ENCODE results near the gene ARRB1. TPM values are rescaled to one million over a fixed set of nuclear protein-coding genes. Genes with fewer than 3 reads are reported as not detected.

The ARRB1 gene
- total RNA-seq, 1 donor from 2014 or later = 1.0 TPM

GRCh38 chr11:75272821-75273301 lies 78.6 kb downstream of the ARRB1 start:
- H3K27me3 Mint-ChIP-seq (ENCODE audit: insufficient read depth, low read depth) = peaks cover 12% of the 10 kb centered on the region
- H3K36me3 Mint-ChIP-seq = no peaks in the 10 kb centered on the region
- H3K4me3 ChIP-seq = no peak overlapping the region
- no peaks in the 10 kb centered on the region for H3K79me2 ChIP-seq (ENCODE audit: low read depth)
- no peaks in the 10 kb centered on the region for H3K36me3 ChIP-seq
- no peaks in the 10 kb centered on the region for H3K4me1 ChIP-seq
- no peak overlapping the region for H2AFZ ChIP-seq (replicated peaks)
- H3K27me3 ChIP-seq = no peaks in the 10 kb centered on the region
- H3K27ac ChIP-seq = no peak overlapping the region
- DNase-seq (ENCODE audit: low spot score) = no peak
- no peak overlapping the region for H3K4me2 ChIP-seq
- no peaks in the 10 kb centered on the region for H3F3A ChIP-seq (ENCODE audit: low read depth)
- no peak overlapping the region for H3K9ac ChIP-seq
- no peak overlapping the region for H3K27ac Mint-ChIP-seq
- no peaks in the 10 kb centered on the region for H3K9me3 ChIP-seq (ENCODE audit: low read depth)
- H3K9me3 Mint-ChIP-seq = no peaks in the 10 kb centered on the region
- no peak overlapping the region for H3K4me3 Mint-ChIP-seq
- H3K4me1 Mint-ChIP-seq = peaks cover 2% of the 10 kb centered on the region
- no peaks in the 10 kb centered on the region for H4K20me1 ChIP-seq (ENCODE audit: low read depth)
- TF ChIP-seq EZH2phosphoT487 (IDR thresholded peaks at IDR 0.05) (no peak), EZH2 (IDR thresholded peaks at IDR 0.05) (no peak), CTCF (IDR thresholded peaks at IDR 0.05) (no peak)

- no peaks in the 10 kb centered on the region for H3K9me3 ChIP-seq (ENCODE audit: low read depth)
- no peaks in the 10 kb centered on the region for H3K4me1 ChIP-seq
- H3K79me2 ChIP-seq (ENCODE audit: low read depth) = no peaks in the 10 kb centered on the region
- Mint-ChIP-seq H3K27ac (no peak overlapping the region), H3K27me3 (ENCODE audit: insufficient read depth, low read depth) (peaks cover 7% of the 10 kb centered on the region), H3K36me3 (no peaks in the 10 kb centered on the region), H3K4me3 (no peak overlapping the region), H3K9me3 (no peaks in the 10 kb centered on the region), H3K4me1 (peaks cover 2% of the 10 kb centered on the region)
- no peak overlapping the region for H3K27ac ChIP-seq
- TF ChIP-seq EZH2 (IDR thresholded peaks at IDR 0.05) = no peak
- no peak for TF ChIP-seq EZH2phosphoT487 (IDR thresholded peaks at IDR 0.05)
- no peak for TF ChIP-seq CTCF (IDR thresholded peaks at IDR 0.05)
- no peak overlapping the region for H3K4me2 ChIP-seq
- H3K27me3 ChIP-seq = no peaks in the 10 kb centered on the region
- H3K36me3 ChIP-seq = no peaks in the 10 kb centered on the region
- no peak overlapping the region for H2AFZ ChIP-seq (replicated peaks)
- no peak overlapping the region for H3K4me3 ChIP-seq
- H4K20me1 ChIP-seq (ENCODE audit: low read depth) = no peaks in the 10 kb centered on the region
- H3K9ac ChIP-seq = no peak overlapping the region
- H3F3A ChIP-seq (ENCODE audit: low read depth) = no peaks in the 10 kb centered on the region
- no peak for DNase-seq (ENCODE audit: low spot score)
These were observed 79.1 kb downstream of the ARRB1 start for GRCh38 chr11:75272391-75272790.

- Histone ChIP-seq H2AFZ (replicated peaks) (no peak overlapping the region), H3K79me2 (ENCODE audit: low read depth) (no peaks in the 10 kb centered on the region), H3F3A (ENCODE audit: low read depth) (no peaks in the 10 kb centered on the region), H3K4me1 (no peaks in the 10 kb centered on the region), H3K9ac (no peak overlapping the region), H3K4me2 (no peak overlapping the region), H3K36me3 (no peaks in the 10 kb centered on the region), H3K4me3 (no peak overlapping the region), H4K20me1 (ENCODE audit: low read depth) (no peaks in the 10 kb centered on the region), H3K9me3 (ENCODE audit: low read depth) (no peaks in the 10 kb centered on the region), H3K27me3 (no peaks in the 10 kb centered on the region), H3K27ac (no peak overlapping the region)
- Mint-ChIP-seq H3K4me3 (no peak overlapping the region), H3K27me3 (ENCODE audit: insufficient read depth, low read depth) (peaks cover 6% of the 10 kb centered on the region), H3K36me3 (no peaks in the 10 kb centered on the region), H3K4me1 (peaks cover 2% of the 10 kb centered on the region), H3K9me3 (no peaks in the 10 kb centered on the region), H3K27ac (no peak overlapping the region)
- no peak for DNase-seq (ENCODE audit: low spot score)
- no peak for TF ChIP-seq EZH2phosphoT487 (IDR thresholded peaks at IDR 0.05)
- TF ChIP-seq CTCF (IDR thresholded peaks at IDR 0.05) = no peak
- TF ChIP-seq EZH2 (IDR thresholded peaks at IDR 0.05) = no peak
These were observed 79.7 kb downstream of the ARRB1 start for GRCh38 chr11:75271730-75272129.

Measured in neural progenitor cell (in vitro differentiated cells).